IPS-NIHi7 (cell line): Measurements from ENCODE around the gene OGDHL.
"Not testable (repeated sequence)": the region's sequence is repeated elsewhere in the genome, so short reads cannot be mapped to it uniquely, and the experiment has no call there.

ENCODE experiments used
- DNase-seq: peaks from one replicate; pipeline ENCODE4 v3.0.0; 2012; ENCODE audit warnings: mixed read lengths; ENCODE audit errors: extremely low spot score

The OGDHL gene

GRCh38 chr10:49739426-49739825 lies 22.7 kb downstream of the OGDHL start:
- no peak for DNase-seq

DNA sequence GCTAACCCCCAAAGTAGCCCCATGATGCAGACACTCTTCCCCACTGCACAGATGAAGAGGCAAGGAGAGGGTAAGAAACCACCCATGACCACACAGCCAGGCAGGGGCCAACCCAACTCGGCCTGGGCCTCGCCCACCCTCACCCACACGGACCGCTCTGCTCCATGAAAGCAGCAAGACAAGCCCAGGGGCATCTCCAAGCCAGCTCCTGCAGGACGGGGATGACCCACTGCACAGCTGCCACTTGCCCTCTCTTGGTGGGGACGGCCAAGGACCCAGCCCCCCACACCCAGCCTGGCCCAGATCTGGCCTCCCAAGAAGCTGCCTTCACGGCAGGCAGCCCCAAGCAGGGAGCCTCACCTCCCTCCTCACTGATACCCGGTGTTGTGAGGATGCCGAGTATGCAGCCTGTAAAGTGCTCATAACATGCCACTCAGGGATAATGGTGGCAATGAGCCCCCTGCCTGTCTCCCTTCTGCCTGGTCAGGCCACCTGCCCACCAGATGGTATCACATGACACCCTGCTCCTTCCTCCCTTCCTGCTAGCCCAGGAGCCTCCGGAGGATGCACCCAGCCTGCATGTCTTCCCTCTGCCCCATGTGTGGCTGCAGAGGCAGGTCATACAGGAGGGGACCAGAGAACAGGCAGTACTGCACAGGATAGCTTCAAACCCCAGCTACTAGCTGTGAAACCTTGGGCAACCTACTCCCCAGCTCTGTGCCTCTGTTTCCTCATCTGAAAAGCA lies 23.3 kb downstream of the OGDHL start:
- no peak for DNase-seq

GRCh38 chr10:49737474-49738201 lies 24.5 kb downstream of the OGDHL start:
- no peak for DNase-seq

DNA sequence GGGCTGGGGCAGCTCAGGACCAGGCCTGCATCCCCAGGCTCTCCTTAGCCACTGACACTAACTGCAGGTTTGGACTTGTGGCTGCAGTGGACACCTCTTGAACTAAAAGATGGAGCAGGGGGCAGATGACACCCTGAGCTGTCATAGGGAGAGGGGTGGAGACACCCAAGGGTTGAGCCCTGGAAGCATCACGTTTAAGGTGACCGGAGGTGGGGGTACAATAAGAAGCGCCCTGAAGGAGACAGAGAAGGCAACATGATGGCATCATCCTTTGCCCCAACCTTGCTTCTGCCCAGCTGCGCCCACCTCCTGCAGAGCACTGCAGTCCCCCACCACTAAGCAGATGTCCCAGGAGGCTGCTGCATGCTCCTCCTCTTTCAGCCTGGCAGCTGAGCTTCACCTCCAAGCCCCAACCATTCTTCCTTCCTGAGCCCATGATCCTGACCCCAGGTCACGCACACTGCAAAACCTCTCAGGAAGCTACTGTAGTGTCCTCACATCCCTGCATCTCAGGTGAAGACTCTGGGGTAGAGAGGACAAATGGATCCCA lies 25.5 kb downstream of the OGDHL start:
- DNase-seq: no peak

DNA sequence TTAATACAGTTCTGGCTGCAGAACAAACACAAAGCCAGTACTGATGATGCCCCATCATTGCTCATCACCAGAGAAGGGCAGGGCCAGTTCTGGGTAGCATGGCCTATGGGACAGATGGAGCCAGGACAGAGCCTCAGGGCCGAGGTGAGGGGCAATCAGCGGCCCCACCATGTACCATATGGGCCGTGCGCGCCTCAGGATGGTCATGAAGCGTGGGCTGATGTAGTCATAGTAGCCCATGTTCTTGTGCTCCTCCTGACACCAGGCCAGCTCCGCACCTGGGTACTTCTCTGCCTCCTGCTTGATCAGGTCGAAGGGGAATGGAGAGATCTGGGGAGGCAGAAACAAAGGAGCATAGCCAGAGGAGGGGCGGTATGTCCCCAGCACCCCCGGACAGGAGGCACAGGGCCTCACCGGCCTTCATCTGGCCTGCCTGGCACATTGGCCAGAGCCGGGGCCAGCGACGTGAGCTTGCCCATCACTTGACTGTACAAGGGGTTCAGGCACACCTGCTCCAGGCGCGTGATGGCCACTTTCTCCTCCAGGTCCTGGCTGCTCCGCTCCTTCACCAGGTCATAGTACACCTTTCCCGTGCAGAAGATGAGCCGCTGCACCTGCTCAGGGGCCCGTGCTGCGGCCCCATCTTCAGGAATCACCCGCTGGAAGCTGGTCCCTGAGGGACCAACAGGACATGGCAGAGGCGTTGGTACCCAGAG lies 26.1 kb downstream of the OGDHL start:
- DNase-seq: no peak

- DNase-seq: no peak
Observed at GRCh38 chr10:49735161-49735560, 27.0 kb downstream of the OGDHL start.

DNA sequence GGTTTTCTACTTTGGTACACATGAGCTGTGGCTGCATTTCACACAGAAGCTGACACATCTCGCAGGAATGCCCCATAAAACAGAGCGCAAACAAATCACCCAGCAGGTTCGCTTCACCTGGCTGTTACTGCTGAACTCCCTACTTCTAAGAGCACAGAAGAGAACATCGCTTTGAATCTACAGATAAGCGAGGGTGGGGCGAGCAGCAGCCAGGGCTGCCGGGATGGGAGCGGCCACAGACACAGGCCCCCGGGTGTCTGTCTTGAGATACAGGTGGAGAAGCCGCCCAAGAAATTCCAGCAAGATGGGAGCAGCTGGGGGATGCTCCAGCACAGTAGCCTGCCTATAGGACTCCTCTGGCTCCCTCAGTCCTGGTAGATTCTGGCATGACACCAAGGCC lies 27.4 kb downstream of the OGDHL start:
- DNase-seq: no peak

- DNase-seq: no peak
Observed at GRCh38 chr10:49733866-49734265, 28.3 kb downstream of the OGDHL start.

- no peak for DNase-seq
Observed at GRCh38 chr10:49726593-49726992, 35.5 kb downstream of the OGDHL start.

- DNase-seq: not testable (repeated sequence)
Observed at GRCh38 chr10:49715157-49715556, 47.0 kb downstream of the OGDHL start.

GRCh38 chr10:49713266-49713665 lies 48.9 kb downstream of the OGDHL start:
- no peak for DNase-seq

GRCh38 chr10:49711481-49711880 lies 50.6 kb downstream of the OGDHL start:
- no peak for DNase-seq

DNA sequence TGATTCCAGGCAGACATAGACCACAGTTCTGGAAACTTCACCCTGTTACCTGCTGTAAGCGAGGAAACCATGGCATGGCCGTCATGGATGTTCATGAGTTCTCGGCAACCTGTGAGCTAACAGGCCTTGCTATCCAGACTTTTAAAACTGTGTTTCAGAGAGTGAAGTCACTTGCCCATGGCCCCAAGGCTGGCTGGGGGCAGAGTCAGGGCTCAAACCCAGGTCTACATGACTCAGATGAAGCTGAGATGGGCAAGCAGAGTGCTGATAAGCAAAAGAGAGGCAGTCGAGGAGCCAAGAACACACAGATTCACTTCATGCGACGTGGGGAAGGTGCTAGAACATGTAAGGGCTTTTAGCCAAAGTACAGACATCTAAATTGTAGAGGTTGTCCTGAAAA lies 51.2 kb downstream of the OGDHL start:
- no peak for DNase-seq

- no peak for DNase-seq
Observed at GRCh38 chr10:49709934-49710333, 52.2 kb downstream of the OGDHL start.

DNA sequence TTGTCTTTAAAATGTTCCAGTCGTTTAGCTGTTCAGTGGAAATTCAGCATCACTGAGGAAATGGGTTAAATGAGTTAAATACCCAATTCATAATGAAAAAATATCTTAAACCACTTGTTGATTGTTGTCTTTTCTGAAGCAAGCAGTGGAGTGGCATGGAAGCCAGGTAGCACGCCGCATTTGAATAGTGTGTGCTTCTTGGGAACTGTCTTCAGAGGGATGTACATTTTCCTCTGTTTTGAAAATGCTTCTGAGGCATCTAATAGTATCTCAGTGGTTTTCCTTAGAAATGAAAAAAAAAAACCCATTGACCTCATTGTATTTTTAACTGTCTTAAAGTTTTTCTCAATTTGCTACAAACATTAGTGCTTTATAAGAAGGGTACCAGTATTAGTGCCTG lies 54.5 kb downstream of the OGDHL start:
- DNase-seq: no peak

GRCh38 chr10:49700997-49701396 lies 61.1 kb downstream of the OGDHL start:
- peak; percentile 60 for DNase-seq

DNA sequence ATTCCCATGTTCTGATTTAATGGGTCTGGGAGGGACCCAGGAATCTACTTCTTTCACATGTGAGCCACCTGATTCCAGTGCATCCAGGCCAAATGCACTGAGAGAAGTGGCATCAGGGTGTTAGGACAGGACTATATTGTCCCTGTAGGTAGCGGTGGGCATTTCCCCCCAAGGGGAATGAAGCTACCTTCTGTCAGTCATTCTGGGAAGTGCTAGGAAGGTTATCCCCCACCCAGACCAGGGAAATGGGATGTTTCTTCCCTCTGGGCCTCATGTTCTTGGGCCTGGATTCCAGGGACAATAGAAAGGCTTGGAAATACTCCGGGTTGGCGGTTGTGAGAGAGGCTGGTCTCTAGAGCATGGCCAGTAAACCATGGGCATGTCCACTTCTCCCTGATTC lies 61.9 kb downstream of the OGDHL start:
- DNase-seq: no peak

DNA sequence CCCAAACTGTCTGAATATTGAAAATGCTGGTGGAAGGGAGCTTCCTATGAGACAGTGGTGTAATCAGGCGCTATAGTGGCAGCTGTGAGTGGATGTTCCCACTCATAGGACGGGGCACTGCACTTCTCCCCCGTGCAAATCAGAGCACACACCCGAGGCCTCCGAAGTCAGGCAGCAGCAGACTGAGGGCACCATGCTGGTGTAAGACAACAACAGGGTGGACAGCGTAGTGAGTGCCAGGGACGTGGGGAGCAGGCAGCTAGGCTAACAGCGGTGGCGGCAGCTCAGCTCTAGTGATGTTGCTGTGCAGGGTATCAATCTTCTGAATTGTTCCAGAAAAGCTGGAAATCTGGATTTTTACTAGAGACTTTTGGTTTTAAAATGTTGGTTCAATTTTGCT lies 63.4 kb downstream of the OGDHL start:
- DNase-seq: no peak

DNA sequence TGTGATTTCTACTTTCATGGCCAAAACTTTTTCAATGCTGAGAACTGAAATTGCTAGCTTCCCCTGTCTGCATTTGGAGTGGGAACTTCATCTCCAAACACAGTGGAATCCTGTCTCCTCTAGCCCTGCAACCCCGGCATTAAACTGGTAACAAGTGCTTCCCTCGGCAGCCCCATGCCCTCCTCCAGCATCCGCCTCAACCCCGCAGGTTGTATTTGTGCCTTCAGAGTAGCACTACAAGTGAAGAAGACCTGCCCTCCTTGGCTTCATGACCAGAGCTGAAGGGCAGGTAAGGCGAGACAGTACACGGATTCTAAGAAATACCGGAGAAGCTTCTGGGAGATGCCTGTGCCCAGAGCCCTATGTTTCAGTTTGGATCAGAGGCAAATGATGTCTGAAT lies 65.8 kb downstream of the OGDHL start:
- DNase-seq: no peak

- DNase-seq: no peak
Observed at GRCh38 chr10:49694466-49694865, 67.7 kb downstream of the OGDHL start.

DNA sequence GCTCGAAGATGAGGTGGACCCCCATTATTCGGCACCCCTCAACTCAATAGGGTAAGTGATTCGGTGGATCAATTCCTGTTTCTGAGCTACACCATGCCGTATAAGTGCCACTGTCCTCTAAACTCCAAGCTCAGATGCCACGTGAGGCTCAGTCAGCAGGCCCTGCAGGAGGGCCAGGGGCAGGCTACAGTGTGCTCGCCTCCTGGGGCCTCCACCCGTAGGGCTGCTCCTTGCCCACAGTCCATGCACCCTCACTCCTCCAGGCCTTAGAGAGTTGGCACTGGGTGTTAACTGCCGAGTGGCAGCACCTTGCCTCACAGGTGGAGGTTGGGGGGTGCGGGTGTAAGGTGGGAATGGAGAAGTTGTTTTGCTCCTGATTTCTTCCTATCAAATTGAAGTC lies 70.5 kb downstream of the OGDHL start:
- DNase-seq: no peak

- DNase-seq: no peak
Observed at GRCh38 chr10:49690698-49691356, 71.3 kb downstream of the OGDHL start.
